WTC11 (cell line): ENCODE results near the gene AFF3.
"Not testable (repeated sequence)": the region's sequence is repeated elsewhere in the genome, so short reads cannot be mapped to it uniquely, and the experiment has no call there.

Experiments
- FOXP1 ChIP-seq: sonication (generic); formaldehyde crosslinking; IDR thresholded peaks from 2 replicates; pipeline ENCODE4 v1.8.0; 2022; ENCODE audit warnings: missing genetic modification reagents, mild to moderate bottlenecking, moderate library complexity, borderline replicate concordance
- TF ChIP-seq, protein P1 (sequence below): fragments of 200-600 bp; IDR thresholded peaks from 2 replicates; pipeline ENCODE4 v1.8.0; 2022; ENCODE audit warnings: antibody characterized with exemption
- TF ChIP-seq, protein P2 (sequence below): sonication (generic); formaldehyde crosslinking; IDR thresholded peaks from 2 replicates; pipeline ENCODE4 v1.8.0; 2022; ENCODE audit warnings: mild to moderate bottlenecking, missing genetic modification reagents
- TF ChIP-seq, protein P3 (sequence below): sonication (generic); formaldehyde crosslinking; IDR thresholded peaks from 2 replicates; pipeline ENCODE4 v1.8.1; 2022; ENCODE audit warnings: low read depth, missing genetic modification reagents, borderline replicate concordance
- TF ChIP-seq, protein P4 (sequence below): fragments of 250-450 bp; sonication (Bioruptor Pico); IDR thresholded peaks from 2 replicates; pipeline ENCODE4 v2.1.2; 2022; ENCODE audit warnings: mild to moderate bottlenecking, moderate library complexity

DNA sequence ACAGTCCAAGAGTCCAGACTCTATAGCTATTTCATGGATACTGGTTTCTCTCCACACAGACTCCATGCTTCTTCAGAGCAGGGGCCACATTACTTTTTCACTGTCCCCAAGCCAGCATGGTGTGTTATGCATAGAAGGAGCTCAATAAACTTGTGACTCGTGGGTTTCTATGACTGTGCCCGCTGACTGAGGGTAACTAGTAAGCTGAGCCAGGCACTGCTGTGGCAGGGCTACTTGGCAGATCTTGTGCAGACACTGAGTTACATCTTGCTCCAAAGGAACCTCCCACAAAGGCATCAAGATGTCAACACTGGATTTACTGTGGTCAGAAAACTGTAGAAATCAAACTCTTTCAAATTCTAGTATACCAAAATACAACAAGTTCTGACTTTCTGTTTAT is 56.6 kb downstream of the AFF3 start:
- TF ChIP-seq, protein P1, sequence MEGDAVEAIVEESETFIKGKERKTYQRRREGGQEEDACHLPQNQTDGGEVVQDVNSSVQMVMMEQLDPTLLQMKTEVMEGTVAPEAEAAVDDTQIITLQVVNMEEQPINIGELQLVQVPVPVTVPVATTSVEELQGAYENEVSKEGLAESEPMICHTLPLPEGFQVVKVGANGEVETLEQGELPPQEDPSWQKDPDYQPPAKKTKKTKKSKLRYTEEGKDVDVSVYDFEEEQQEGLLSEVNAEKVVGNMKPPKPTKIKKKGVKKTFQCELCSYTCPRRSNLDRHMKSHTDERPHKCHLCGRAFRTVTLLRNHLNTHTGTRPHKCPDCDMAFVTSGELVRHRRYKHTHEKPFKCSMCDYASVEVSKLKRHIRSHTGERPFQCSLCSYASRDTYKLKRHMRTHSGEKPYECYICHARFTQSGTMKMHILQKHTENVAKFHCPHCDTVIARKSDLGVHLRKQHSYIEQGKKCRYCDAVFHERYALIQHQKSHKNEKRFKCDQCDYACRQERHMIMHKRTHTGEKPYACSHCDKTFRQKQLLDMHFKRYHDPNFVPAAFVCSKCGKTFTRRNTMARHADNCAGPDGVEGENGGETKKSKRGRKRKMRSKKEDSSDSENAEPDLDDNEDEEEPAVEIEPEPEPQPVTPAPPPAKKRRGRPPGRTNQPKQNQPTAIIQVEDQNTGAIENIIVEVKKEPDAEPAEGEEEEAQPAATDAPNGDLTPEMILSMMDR, result not testable (repeated sequence)
- TF ChIP-seq, protein P2, sequence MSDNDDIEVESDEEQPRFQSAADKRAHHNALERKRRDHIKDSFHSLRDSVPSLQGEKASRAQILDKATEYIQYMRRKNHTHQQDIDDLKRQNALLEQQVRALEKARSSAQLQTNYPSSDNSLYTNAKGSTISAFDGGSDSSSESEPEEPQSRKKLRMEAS (CRISPR knock-in tag), result not testable (repeated sequence)
- TF ChIP-seq, protein P3, sequence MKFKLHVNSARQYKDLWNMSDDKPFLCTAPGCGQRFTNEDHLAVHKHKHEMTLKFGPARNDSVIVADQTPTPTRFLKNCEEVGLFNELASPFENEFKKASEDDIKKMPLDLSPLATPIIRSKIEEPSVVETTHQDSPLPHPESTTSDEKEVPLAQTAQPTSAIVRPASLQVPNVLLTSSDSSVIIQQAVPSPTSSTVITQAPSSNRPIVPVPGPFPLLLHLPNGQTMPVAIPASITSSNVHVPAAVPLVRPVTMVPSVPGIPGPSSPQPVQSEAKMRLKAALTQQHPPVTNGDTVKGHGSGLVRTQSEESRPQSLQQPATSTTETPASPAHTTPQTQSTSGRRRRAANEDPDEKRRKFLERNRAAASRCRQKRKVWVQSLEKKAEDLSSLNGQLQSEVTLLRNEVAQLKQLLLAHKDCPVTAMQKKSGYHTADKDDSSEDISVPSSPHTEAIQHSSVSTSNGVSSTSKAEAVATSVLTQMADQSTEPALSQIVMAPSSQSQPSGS (CRISPR knock-in tag), result not testable (repeated sequence)
- TF ChIP-seq, protein P4, sequence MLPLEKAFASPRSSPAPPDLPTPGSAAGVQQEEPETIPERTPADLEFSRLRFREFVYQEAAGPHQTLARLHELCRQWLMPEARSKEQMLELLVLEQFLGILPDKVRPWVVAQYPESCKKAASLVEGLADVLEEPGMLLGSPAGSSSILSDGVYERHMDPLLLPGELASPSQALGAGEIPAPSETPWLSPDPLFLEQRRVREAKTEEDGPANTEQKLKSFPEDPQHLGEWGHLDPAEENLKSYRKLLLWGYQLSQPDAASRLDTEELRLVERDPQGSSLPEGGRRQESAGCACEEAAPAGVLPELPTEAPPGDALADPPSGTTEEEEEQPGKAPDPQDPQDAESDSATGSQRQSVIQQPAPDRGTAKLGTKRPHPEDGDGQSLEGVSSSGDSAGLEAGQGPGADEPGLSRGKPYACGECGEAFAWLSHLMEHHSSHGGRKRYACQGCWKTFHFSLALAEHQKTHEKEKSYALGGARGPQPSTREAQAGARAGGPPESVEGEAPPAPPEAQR (CRISPR knock-in tag), result not testable (repeated sequence)
- not testable (repeated sequence) for TF ChIP-seq FOXP1
